H1 (cell line): ENCODE measurements around the gene BABAM1. TPM values are rescaled to one million over a fixed set of nuclear protein-coding genes. Genes with fewer than 3 reads are reported as not detected.

Experiments used
- CTCF ChIA-PET: fragments of 300-600 bp; sonication (Branson Sonifier 250); formaldehyde crosslinking; loops from one replicate; lab custom pipeline; 2021; ENCODE audit not compliant: partially characterized antibody; lab: Charles Lee
- POLR2A ChIA-PET: fragments of 300-600 bp; sonication (Branson Sonifier 250); formaldehyde crosslinking; loops from one replicate; lab custom pipeline; 2021; ENCODE audit warnings: inconsistent platforms; ENCODE audit not compliant: partially characterized antibody; lab: Charles Lee
- DNase-seq, 2 experiments: peaks; one replicate each; pipeline versions ENCODE4 v3.0.0 to v3.0.0-alpha.2; 2010 to 2022; ENCODE audit warnings: low spot score in 2 of 2, low read depth in 1 of 2, mixed read lengths in 1 of 2
- FAIRE-seq: peaks from 2 replicates; lab custom pipeline; 2011; peaks lifted over from hg19 to GRCh38; lab: Jason Lieb, UNC
- H2AFZ ChIP-seq: 2 replicates; pipeline ENCODE4 v1.8.1; 2012; ENCODE audit warnings: low read length, inconsistent platforms
- H2AK5ac ChIP-seq: 2 replicates; pipeline ENCODE4 v1.6.1; 2013; ENCODE audit warnings: low read depth, low read length
- H2BK120ac ChIP-seq: replicated peaks from 2 replicates; pipeline ENCODE3; 2013; ENCODE audit warnings: low read depth, low read length, inconsistent platforms
- H2BK12ac ChIP-seq: 2 replicates; pipeline ENCODE4 v1.6.1; 2013; ENCODE audit warnings: low read depth, low read length
- H2BK15ac ChIP-seq: 2 replicates; pipeline ENCODE4 v1.6.1; 2013; ENCODE audit warnings: low read length
- H2BK20ac ChIP-seq: 2 replicates; pipeline ENCODE4 v1.6.1; 2013; ENCODE audit warnings: low read length
- H2BK5ac ChIP-seq: 2 replicates; pipeline ENCODE4 v1.6.1; 2013; ENCODE audit warnings: low read depth, low read length
- H3K14ac ChIP-seq: 2 replicates; pipeline ENCODE4 v1.6.1; 2013; ENCODE audit warnings: inconsistent platforms; ENCODE audit not compliant: insufficient read length
- H3K18ac ChIP-seq: 2 replicates; pipeline ENCODE4 v1.6.1; 2013; ENCODE audit warnings: low read length; ENCODE audit errors: extremely low read depth
- H3K23ac ChIP-seq: 2 replicates; pipeline ENCODE4 v1.6.1; 2013; ENCODE audit warnings: inconsistent platforms; ENCODE audit not compliant: insufficient read length
- H3K23me2 ChIP-seq: 2 replicates; pipeline ENCODE4 v1.6.1; 2013; ENCODE audit warnings: low read depth, low read length
- H3K27ac ChIP-seq: 2 replicates; pipeline ENCODE4 v1.6.1; 2011; ENCODE audit warnings: low read depth, low read length, inconsistent platforms
- H3K27me3 ChIP-seq, 4 experiments: replicated peaks in 1 of 4; 1 replicate in 1 of 4; 2 replicates in 3 of 4; pipeline versions ENCODE4 v1.6.1 to v1.8.1; 2011 to 2013; ENCODE audit warnings: low read length in 3 of 4, mild to moderate bottlenecking in 3 of 4, inconsistent platforms in 2 of 4, mixed read lengths in 2 of 4, moderate library complexity in 1 of 4; ENCODE audit not compliant: control insufficient read depth in 3 of 4, insufficient read depth in 3 of 4; ENCODE audit errors: extremely low read depth in 1 of 4
- H3K36me3 ChIP-seq, 4 experiments: 2 replicates each; pipeline versions ENCODE4 v1.6.1 to v1.8.1; 2011 to 2013; ENCODE audit warnings: mild to moderate bottlenecking in 4 of 4, low read length in 3 of 4, moderate library complexity in 2 of 4, control low read depth in 1 of 4, inconsistent platforms in 1 of 4; ENCODE audit not compliant: insufficient read depth in 4 of 4, control insufficient read depth in 2 of 4
- H3K4ac ChIP-seq: replicated peaks from 2 replicates; pipeline ENCODE3; 2013; ENCODE audit warnings: low read length, low read depth, mixed read lengths, inconsistent platforms; ENCODE audit not compliant: insufficient read length
- H3K4me1 ChIP-seq, 4 experiments: replicated peaks in 1 of 4; 1 replicate in 1 of 4; 2 replicates in 3 of 4; pipeline versions ENCODE4 v1.6.1 to v1.8.1; 2011 to 2013; ENCODE audit warnings: low read length in 3 of 4, inconsistent platforms in 2 of 4, mixed read lengths in 1 of 4; ENCODE audit not compliant: insufficient read depth in 4 of 4, control insufficient read depth in 3 of 4
- H3K4me2 ChIP-seq, 2 experiments: 2 replicates each; pipeline versions ENCODE4 v1.6.1 to v1.8.1; 2011 to 2013; ENCODE audit warnings: low read depth in 2 of 2, low read length in 2 of 2, control low read depth in 1 of 2, inconsistent platforms in 1 of 2, mild to moderate bottlenecking in 1 of 2; ENCODE audit not compliant: insufficient read depth in 1 of 2
- H3K4me3 ChIP-seq, 4 experiments: fragments of 200-600, 300-600 bp in 1 of 4; sonication (generic), shearing (Covaris generic), sonication (Bioruptor Twin) in 1 of 4; 2 replicates each; pipeline versions ENCODE4 v1.5.1 to v1.8.1; 2011 to 2016; ENCODE audit warnings: low read length in 4 of 4, low read depth in 3 of 4, control low read depth in 2 of 4, inconsistent platforms in 2 of 4, mild to moderate bottlenecking in 2 of 4, mixed read lengths in 1 of 4, moderate library complexity in 1 of 4; ENCODE audit not compliant: insufficient read depth in 2 of 4; ENCODE audit errors: extremely low read depth in 1 of 4
- H3K56ac ChIP-seq: replicated peaks from 2 replicates; pipeline ENCODE3; 2013; ENCODE audit warnings: low read depth, mild to moderate bottlenecking, mixed read lengths, low read length, inconsistent platforms; ENCODE audit not compliant: insufficient read length
- H3K79me1 ChIP-seq: 2 replicates; pipeline ENCODE4 v1.6.1; 2013; ENCODE audit warnings: low read depth, low read length, control low read depth
- H3K79me2 ChIP-seq, 2 experiments: 2 replicates each; pipeline versions ENCODE4 v1.6.1 to v1.8.1; 2012 to 2013; ENCODE audit warnings: low read length in 2 of 2, mild to moderate bottlenecking in 2 of 2, inconsistent platforms in 1 of 2; ENCODE audit not compliant: insufficient read depth in 2 of 2, control insufficient read depth in 1 of 2
- H3K9ac ChIP-seq, 4 experiments: replicated peaks in 1 of 4; 1 replicate in 1 of 4; 2 replicates in 3 of 4; pipeline versions ENCODE4 v1.6.1 to v1.8.1; 2011 to 2013; ENCODE audit warnings: low read depth in 3 of 4, low read length in 3 of 4, control low read depth in 2 of 4, mild to moderate bottlenecking in 2 of 4, moderate library complexity in 2 of 4, inconsistent platforms in 1 of 4; ENCODE audit errors: extremely low read depth in 1 of 4
- H3K9me3 ChIP-seq, 2 experiments: 2 replicates each; pipeline versions ENCODE4 v1.6.1 to v1.8.1; 2012 to 2013; ENCODE audit warnings: mild to moderate bottlenecking in 2 of 2, moderate library complexity in 2 of 2, control low read depth in 1 of 2, inconsistent platforms in 1 of 2, low read depth in 1 of 2, low read length in 1 of 2, mixed read lengths in 1 of 2; ENCODE audit not compliant: insufficient read depth in 2 of 2
- H4K20me1 ChIP-seq, 2 experiments: replicated peaks in 1 of 2; 2 replicates each; pipeline versions ENCODE3 to v1.8.1; 2011 to 2013; ENCODE audit warnings: inconsistent platforms in 2 of 2, low read length in 2 of 2, mild to moderate bottlenecking in 1 of 2; ENCODE audit not compliant: insufficient read depth in 2 of 2, control insufficient read depth in 1 of 2
- H4K5ac ChIP-seq: 2 replicates; pipeline ENCODE4 v1.6.1; 2013; ENCODE audit warnings: low read length, low read depth, mixed read lengths, inconsistent platforms; ENCODE audit not compliant: insufficient read length
- H4K8ac ChIP-seq: 2 replicates; pipeline ENCODE4 v1.8.0; 2013; ENCODE audit warnings: mild to moderate bottlenecking, moderate library complexity, low read length, inconsistent platforms; ENCODE audit not compliant: insufficient read depth; ENCODE audit errors: extremely low read depth
- H4K91ac ChIP-seq: replicated peaks from 2 replicates; pipeline ENCODE3; 2013; ENCODE audit warnings: low read length, mixed read lengths, inconsistent platforms; ENCODE audit not compliant: insufficient read length
- ATF3 ChIP-seq: IDR thresholded peaks from 2 replicates; pipeline ENCODE4 v1.6.1; 2011; ENCODE audit warnings: low read depth, mild to moderate bottlenecking, low read length; ENCODE audit not compliant: insufficient read depth
- CTBP2 ChIP-seq: IDR thresholded peaks from 2 replicates; pipeline ENCODE4 v1.7.0; 2011; ENCODE audit warnings: borderline replicate concordance, mild to moderate bottlenecking, moderate library complexity, mixed read lengths, low read length; ENCODE audit not compliant: insufficient read depth, insufficient read length
- EZH2 ChIP-seq: fragments of 200-600 bp; sonication (generic); IDR thresholded peaks from 2 replicates; pipeline ENCODE4 v1.7.1; 2012; ENCODE audit warnings: low read depth, mild to moderate bottlenecking, moderate library complexity, low read length, inconsistent platforms; ENCODE audit not compliant: severe bottlenecking
- GTF2F1 ChIP-seq: IDR thresholded peaks from 2 replicates; pipeline ENCODE4 v1.6.1; 2012; ENCODE audit warnings: low read depth, low read length, improper control_type of control experiment, borderline replicate concordance
- JUN ChIP-seq: IDR thresholded peaks from 2 replicates; pipeline ENCODE4 v1.6.1; 2011; ENCODE audit warnings: low read depth, mild to moderate bottlenecking, improper control_type of control experiment, low read length
- NANOG ChIP-seq: IDR thresholded peaks from 2 replicates; pipeline ENCODE4 v1.6.1; 2011; ENCODE audit warnings: low read length, low read depth, mild to moderate bottlenecking, inconsistent platforms; ENCODE audit not compliant: insufficient read depth, poor library complexity, severe bottlenecking
- TCF12 ChIP-seq: IDR thresholded peaks from 2 replicates; pipeline ENCODE4 v1.6.1; 2011; ENCODE audit warnings: low read depth, mild to moderate bottlenecking, low read length
- USF2 ChIP-seq: IDR thresholded peaks from 2 replicates; pipeline ENCODE4 v1.6.1; 2011; ENCODE audit warnings: low read length, improper control_type of control experiment
- WGBS, 2 experiments: shearing (Covaris generic) in 1 of 2; methylation state at CpG; one replicate each; pipeline versions ENCODE4 v1.1.6 to v1.1.7; 2013 to 2015; ENCODE audit warnings: low lambda C conversion rate in 2 of 2, mixed read lengths in 2 of 2, inconsistent platforms in 1 of 2, low coverage in 1 of 2, missing lambda C conversion rate in 1 of 2; ENCODE audit not compliant: insufficient replicate concordance in 2 of 2, insufficient coverage in 1 of 2, insufficient read length in 1 of 2; ENCODE audit errors: extremely low coverage in 1 of 2, missing lambda C conversion rate in 1 of 2; 5-methylcytosine and 5-hydroxymethylcytosine counted together
- polyA plus RNA-seq, 7 experiments: library from polyadenylated mRNA; depleted of rRNA in 3 of 7; stranded (reverse) in 5 of 7; unstranded in 2 of 7; fragments of >200 nt in 5 of 7; fragments of 200-250 nt in 2 of 7; gene quantifications; 1 replicate in 5 of 7; 2 replicates in 1 of 7; 4 replicates in 1 of 7; pipeline versions ENCODE4 v1.2.1 to v1.2.3, GENCODE V29; 2011 to 2013; ENCODE audit warnings: missing spikeins in 2 of 7, mixed read lengths in 2 of 7
- total RNA-seq: library from RNA; stranded (reverse); fragmentation: NEBNext Ultra II Directional; extraction: Animal tissue kit (Norgen Biotek cat#: 25700); gene quantifications from 2 replicates; pipeline ENCODE4 v1.2.1, GENCODE V29; 2021

Gene BABAM1
- total and polyA plus RNA-seq, 2 of the 8 experiments (the other 6 are each of a cell fraction or from before 2014, with no cell fraction given), result 127 to 133 TPM

GRCh38 chr19:17324357-17325114 is 57.3 kb downstream of the BABAM1 start:
- Histone ChIP-seq H3K4me1 (peaks cover 0 to 21% (median 15%) of the 10 kb centered on the region in 4 experiments; a peak in 6 of 7 replicates), H3K4me2 (no peak overlapping the region), H2AFZ (no peak overlapping the region), H3K79me2 (no peaks in the 10 kb centered on the region), H3K23me2 (peaks cover 6% of the 10 kb centered on the region; the same call in 1 of the 2 replicates), H4K5ac (no peak overlapping the region), H3K79me1 (peaks cover 2% of the 10 kb centered on the region; the same call in 1 of the 2 replicates), H2BK15ac (no peak overlapping the region), H2BK120ac (no peak overlapping the region), H2BK20ac (no peak overlapping the region), H4K20me1 (peaks cover 3% of the 10 kb centered on the region in 2 experiments), H3K18ac (no peak overlapping the region), H3K36me3 (peaks cover 0 to 31% (median 15%) of the 10 kb centered on the region in 4 experiments; a peak in 5 of 8 replicates), H3K4me3 (no peak overlapping the region), H3K14ac (no peak overlapping the region), H2BK12ac (no peak overlapping the region), H4K8ac (no peak overlapping the region), H2AK5ac (no peak overlapping the region), H3K27me3 (no peaks in the 10 kb centered on the region; a peak in 1 of 7 replicates), H3K9me3 (no peaks in the 10 kb centered on the region), H4K91ac (no peak overlapping the region), H3K27ac (no peak overlapping the region), H3K4ac (no peak overlapping the region), H3K56ac (no peak overlapping the region), H3K9ac (no peak overlapping the region), H2BK5ac (no peak overlapping the region), H3K23ac (no peak overlapping the region)
- DNase-seq (no peak), FAIRE-seq (no peak)
- WGBS, 2 experiments, result 92% methylated on average over 22 of the region's 28 CpGs; no CpG with 5 or more reads in 1 of the 2 experiments
- POLR2A ChIA-PET, result interaction anchor here (1.0 to 17.1 kb wide), 4 partner anchors 14 to 109 kb away, joined by 3 to 329 read pairs (median 52); partner anchors contain the start of genes ABHD8, ANO8, DDA1 and GTPBP3
- CTCF ChIA-PET, result interaction anchor here (0.6 to 3.1 kb wide), 5 partner anchors 11 to 230 kb away, joined by 3 to 7 read pairs (median 4); partner anchors contain the start of gene ANO8
- TF ChIP-seq USF2 (no peak), ATF3 (no peak), GTF2F1 (no peak), CTBP2 (no peak), JUN (no peak), NANOG (no peak), EZH2 (no peak), TCF12 (no peak)
